ENCODE results near the gene TCIRG1.
"Not testable (repeated sequence)": the region's sequence is repeated elsewhere in the genome, so short reads cannot be mapped to it uniquely, and the experiment has no call there.

TCIRG1 gene

GRCh38 chr11:68038718-68039525 lies at the start of gene TCIRG1:
Gene TCIRG1 (plus strand): TSS chr11:68039025. CDS start chr11:68041272, 2,247 bp downstream.
- no peaks in the 10 kb centered on the region for H3K9me3 ChIP-seq (replicated peaks in 1 of 11)
- peak within 1 kb of the TSS; percentile 70 to 92 (median 88) for H3K27ac ChIP-seq
- no peaks in the 10 kb centered on the region for H3K27me3 ChIP-seq
- peaks cover 24 to 56% (median 32%) of the 10 kb centered on the region in 11 experiments for H3K36me3 ChIP-seq
- TF ChIP-seq Cebpa-rat (IDR thresholded peaks at IDR 0.05): no peak
- peaks cover 24 to 37% (median 34%) of the 10 kb centered on the region in 11 experiments for H4K20me1 ChIP-seq
- H3K4me3 ChIP-seq: peak within 1 kb of the TSS; percentile 67 to 94 (median 77)
- H3K4me1 ChIP-seq: peaks cover 73 to 91% (median 80%) of the 10 kb centered on the region in 10 experiments
- peak within 1 kb of the TSS; percentile 79 to 90 (median 86) for H3K9ac ChIP-seq
- peak within 1 kb of the TSS; percentile 93 to 100 (median 98) for H3K4me2 ChIP-seq

GRCh38 chr11:67990546-67991346 lies 48.1 kb upstream of the TCIRG1 start:
- H3K27ac ChIP-seq; H3K9me3 ChIP-seq (replicated peaks in 1 of 11); H3K4me3 ChIP-seq; H3K4me2 ChIP-seq; H3K9ac ChIP-seq; H3K27me3 ChIP-seq: not testable (repeated sequence)
- Histone ChIP-seq H3K4me1 (peaks cover 0 to 16% (median 10%) of the 10 kb centered on the region in 10 experiments; a peak in 14 of 20 replicates), H4K20me1 (peaks cover 4 to 39% (median 25%) of the 10 kb centered on the region in 11 experiments; a peak in 20 of 22 replicates), H3K36me3 (peaks cover 4 to 39% (median 22%) of the 10 kb centered on the region in 11 experiments; a peak in 21 of 22 replicates)

DNA sequence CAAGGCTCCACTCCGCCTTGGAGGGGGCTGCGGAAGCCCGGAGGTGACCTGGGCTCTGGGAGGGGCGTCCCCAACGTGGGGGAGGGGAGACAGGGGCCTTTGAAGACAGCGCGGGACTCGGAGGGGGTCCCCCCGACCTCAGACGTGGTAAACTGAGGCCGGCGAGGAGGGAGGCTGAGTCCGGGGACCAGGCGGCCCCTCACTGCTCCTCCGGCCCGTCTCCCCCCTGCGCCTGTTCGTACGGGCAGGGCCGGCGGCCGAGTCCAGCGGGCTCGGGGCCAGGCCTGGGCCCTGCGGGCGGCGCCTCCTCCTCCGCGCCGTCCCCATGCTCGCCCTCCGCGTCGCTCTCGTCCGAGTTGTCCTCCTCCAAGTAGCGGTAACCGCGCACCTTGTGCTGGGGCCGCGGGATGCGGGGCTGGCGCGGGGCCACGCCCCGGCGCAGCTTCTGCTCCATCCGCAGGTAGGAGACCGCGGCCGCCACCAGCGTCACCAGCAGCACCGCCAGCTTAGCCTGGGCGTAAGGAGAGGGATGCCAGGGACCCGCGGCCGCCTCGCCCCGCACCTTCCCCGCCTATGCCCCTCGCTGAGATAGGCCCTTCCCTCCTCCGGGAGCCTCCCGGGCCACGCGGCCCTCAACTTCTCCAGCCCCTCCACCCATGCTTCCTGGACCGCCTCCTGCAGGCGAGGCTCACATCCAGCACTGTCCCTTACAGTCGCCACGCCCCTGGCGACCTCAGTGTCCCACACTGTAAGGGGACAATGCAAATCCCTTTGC lies 47.3 kb upstream of the TCIRG1 start:
- not testable (repeated sequence) for H3K27me3 ChIP-seq; H3K4me2 ChIP-seq; H3K9ac ChIP-seq; H3K27ac ChIP-seq; H3K9me3 ChIP-seq (replicated peaks in 1 of 11); H3K4me3 ChIP-seq
- Histone ChIP-seq H4K20me1 (peaks cover 6 to 47% (median 33%) of the 10 kb centered on the region in 11 experiments), H3K36me3 (peaks cover 12 to 47% (median 30%) of the 10 kb centered on the region in 11 experiments), H3K4me1 (peaks cover 3 to 22% (median 12%) of the 10 kb centered on the region in 10 experiments; a peak in 18 of 20 replicates)

- H3K9ac ChIP-seq; H3K27me3 ChIP-seq; H3K4me3 ChIP-seq; H3K9me3 ChIP-seq (replicated peaks in 1 of 11); H3K27ac ChIP-seq: not testable (repeated sequence)
- Histone ChIP-seq H3K4me2 (peak overlapping the region in 5 of 11 experiments; percentile 15 to 47 (median 28); a peak in 5 of 22 replicates), H3K36me3 (peaks cover 33 to 69% (median 52%) of the 10 kb centered on the region in 11 experiments), H3K4me1 (peaks cover 17 to 41% (median 30%) of the 10 kb centered on the region in 10 experiments; a peak in 19 of 20 replicates), H4K20me1 (peaks cover 8 to 70% (median 56%) of the 10 kb centered on the region in 11 experiments)
Observed at GRCh38 chr11:67993821-67994220, 45.0 kb upstream of the TCIRG1 start.

DNA sequence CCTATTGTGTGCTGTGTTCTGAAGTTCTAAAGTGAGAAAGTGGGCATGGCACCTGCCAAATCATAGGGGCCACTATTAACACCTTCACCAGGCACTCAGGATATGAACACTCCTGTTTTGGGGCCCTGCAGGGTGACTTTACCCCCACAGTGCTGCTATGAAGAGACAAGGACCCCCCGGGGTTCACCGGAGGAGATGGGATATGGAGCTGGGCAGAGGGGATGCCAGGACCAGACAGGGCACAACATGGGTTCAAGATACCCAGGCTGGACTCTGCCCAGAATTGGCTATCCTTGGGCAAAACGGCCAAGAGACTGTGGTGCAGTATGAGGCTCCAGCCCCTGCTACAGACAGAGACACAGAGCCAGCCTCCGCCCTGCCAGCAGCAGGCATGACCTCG lies 44.4 kb upstream of the TCIRG1 start:
- not testable (repeated sequence) for H3K27me3 ChIP-seq; H3K9ac ChIP-seq; H3K27ac ChIP-seq; H3K4me3 ChIP-seq; H3K9me3 ChIP-seq (replicated peaks in 1 of 11)
- peaks cover 38 to 75% (median 57%) of the 10 kb centered on the region in 11 experiments for H3K36me3 ChIP-seq
- peak overlapping the region in 6 of 11 experiments; percentile 7 to 47 (median 22); a peak in 7 of 22 replicates for H3K4me2 ChIP-seq
- peaks cover 21 to 47% (median 35%) of the 10 kb centered on the region in 10 experiments; a peak in 19 of 20 replicates for H3K4me1 ChIP-seq
- peaks cover 8 to 76% (median 61%) of the 10 kb centered on the region in 11 experiments for H4K20me1 ChIP-seq

DNA sequence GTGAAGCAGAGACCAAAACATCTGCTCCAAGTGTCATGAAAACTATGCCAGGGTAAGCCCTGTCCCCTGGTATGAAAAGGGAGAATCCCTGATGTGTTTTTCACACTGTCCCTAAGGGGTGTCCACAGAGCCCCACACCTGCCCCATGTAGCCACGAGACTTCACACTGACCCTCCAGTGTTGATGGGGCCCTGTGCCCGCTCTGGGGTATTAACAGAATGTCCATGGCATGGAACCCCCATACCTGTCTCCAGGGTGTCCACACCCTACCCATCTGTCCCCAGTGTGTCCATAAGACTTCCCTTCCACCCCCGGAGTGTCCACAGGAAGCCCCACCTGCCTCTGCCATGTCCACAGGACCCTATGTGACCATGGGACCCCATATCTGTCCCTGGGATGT lies 43.7 kb upstream of the TCIRG1 start:
- Histone ChIP-seq H4K20me1 (peaks cover 8 to 83% (median 63%) of the 10 kb centered on the region in 11 experiments), H3K4me2 (peak overlapping the region in 1 of 11 experiments; percentile 28; a peak in 2 of 22 replicates), H3K36me3 (peaks cover 42 to 82% (median 64%) of the 10 kb centered on the region in 11 experiments), H3K4me1 (peaks cover 29 to 54% (median 43%) of the 10 kb centered on the region in 10 experiments; a peak in 19 of 20 replicates)
- not testable (repeated sequence) for H3K9me3 ChIP-seq (replicated peaks in 1 of 11); H3K9ac ChIP-seq; H3K4me3 ChIP-seq; H3K27me3 ChIP-seq; H3K27ac ChIP-seq

DNA sequence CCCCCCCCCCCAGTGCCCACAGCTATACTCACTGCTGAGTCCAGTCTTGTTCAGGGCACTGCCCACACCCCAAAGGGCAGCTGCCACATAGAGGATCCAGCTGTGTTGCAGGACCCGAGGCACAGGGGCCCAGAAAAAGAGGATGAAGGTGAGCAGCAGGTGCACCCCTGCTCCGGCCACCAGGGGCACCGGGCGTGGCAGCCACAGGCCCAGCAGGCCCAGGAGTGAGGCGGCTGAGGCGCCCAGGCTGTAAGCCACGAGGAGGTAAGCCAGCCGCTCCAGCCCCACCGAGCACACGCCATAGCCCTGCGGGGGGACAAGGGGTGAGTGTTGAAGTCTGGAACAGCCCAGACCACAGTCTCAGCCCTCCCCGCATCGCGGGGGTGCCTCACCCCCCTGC lies 43.2 kb upstream of the TCIRG1 start:
- peaks cover 33 to 59% (median 47%) of the 10 kb centered on the region in 10 experiments for H3K4me1 ChIP-seq
- peaks cover 8 to 87% (median 63%) of the 10 kb centered on the region in 11 experiments for H4K20me1 ChIP-seq
- H3K9ac ChIP-seq; H3K27ac ChIP-seq; H3K4me2 ChIP-seq; H3K4me3 ChIP-seq; H3K27me3 ChIP-seq; H3K9me3 ChIP-seq (replicated peaks in 1 of 11): not testable (repeated sequence)
- peaks cover 43 to 87% (median 67%) of the 10 kb centered on the region in 11 experiments for H3K36me3 ChIP-seq

DNA sequence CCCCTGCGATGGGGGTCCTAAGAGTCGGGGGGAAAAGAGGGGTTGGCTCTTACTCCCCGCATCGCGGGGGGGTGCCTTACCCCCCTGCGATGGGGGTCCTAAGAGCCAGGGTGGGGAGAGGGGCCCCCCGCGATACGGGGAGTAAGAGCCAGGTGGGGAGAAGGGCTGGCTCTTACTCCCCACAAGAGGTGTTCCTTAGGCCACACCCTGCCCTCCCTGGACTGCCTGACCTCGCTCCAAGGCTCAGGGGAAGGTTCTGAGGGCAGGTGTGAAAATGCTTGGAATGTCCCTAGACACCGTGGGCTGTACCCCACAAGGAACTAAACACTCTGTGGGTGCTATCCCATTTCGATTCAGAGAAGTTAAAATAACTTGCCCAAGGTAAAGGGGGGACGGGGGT lies 42.8 kb upstream of the TCIRG1 start:
- Histone ChIP-seq H3K36me3 (peaks cover 48 to 89% (median 70%) of the 10 kb centered on the region in 11 experiments), H3K27ac (no peak overlapping the region), H3K4me3 (no peak overlapping the region), H3K4me1 (peaks cover 38 to 64% (median 52%) of the 10 kb centered on the region in 10 experiments), H3K27me3 (no peaks in the 10 kb centered on the region), H4K20me1 (peaks cover 8 to 84% (median 62%) of the 10 kb centered on the region in 11 experiments), H3K9me3 (replicated peaks in 1 of 11) (no peaks in the 10 kb centered on the region; a peak in 1 of 22 replicates), H3K9ac (peak overlapping the region in 3 of 11 experiments; percentile 8 to 19 (median 12); a peak in 1 of 22 replicates), H3K4me2 (peak overlapping the region in 3 of 11 experiments; percentile 3 to 44 (median 22); a peak in 1 of 22 replicates)
- TF ChIP-seq Cebpa-rat (IDR thresholded peaks at IDR 0.05): no peak
